HG02852 (cell line): ENCODE data around the gene NINL.
"Not testable (repeated sequence)": the region's sequence is repeated elsewhere in the genome, so short reads cannot be mapped to it uniquely, and the experiment has no call there.

Source experiments
- ATAC-seq: cut with Tn5 transposase; IDR thresholded peaks from one replicate; pipeline ENCODE4 v1.9.1; 2021; ENCODE audit warnings: mild to moderate bottlenecking, moderate library complexity; ENCODE audit not compliant: unreplicated experiment

The NINL gene

GRCh38 chr20:25507385-25508082 is 77.8 kb downstream of the NINL start:
- no peak for ATAC-seq

- ATAC-seq, result no peak
These were observed 80.8 kb downstream of the NINL start for GRCh38 chr20:25504366-25505135.

- ATAC-seq, result no peak
These were observed 81.4 kb downstream of the NINL start for GRCh38 chr20:25503936-25504335.

GRCh38 chr20:25503051-25503639 is 82.2 kb downstream of the NINL start:
- ATAC-seq, result not testable (repeated sequence)

- no peak for ATAC-seq
These were observed 84.4 kb downstream of the NINL start for GRCh38 chr20:25500880-25501351.

GRCh38 chr20:25499855-25500434 is 85.4 kb downstream of the NINL start:
- ATAC-seq, result no peak

GRCh38 chr20:25499031-25499430 is 86.3 kb downstream of the NINL start:
- ATAC-seq, result no peak

- ATAC-seq, result no peak
These were observed 87.1 kb downstream of the NINL start for GRCh38 chr20:25498280-25498606.

- no peak for ATAC-seq
These were observed 87.6 kb downstream of the NINL start for GRCh38 chr20:25497586-25498279.

- ATAC-seq, result no peak
These were observed 88.3 kb downstream of the NINL start for GRCh38 chr20:25496968-25497401.

GRCh38 chr20:25496165-25496967 is 89.0 kb downstream of the NINL start:
- ATAC-seq, result no peak

GRCh38 chr20:25495189-25495824 is 90.0 kb downstream of the NINL start:
- no peak for ATAC-seq

- no peak for ATAC-seq
These were observed 90.7 kb downstream of the NINL start for GRCh38 chr20:25494506-25495188.

- ATAC-seq, result no peak
These were observed 91.4 kb downstream of the NINL start for GRCh38 chr20:25493748-25494505.

GRCh38 chr20:25493137-25493536 is 92.2 kb downstream of the NINL start:
- no peak for ATAC-seq

- no peak for ATAC-seq
These were observed 93.8 kb downstream of the NINL start for GRCh38 chr20:25491446-25492038.

GRCh38 chr20:25490656-25491445 is 94.5 kb downstream of the NINL start:
- no peak for ATAC-seq
